ENCODE data around the gene DDX28.

- TF ChIP-seq CTCF (IDR thresholded peaks at IDR 0.05), result no peak
- TF ChIP-seq POLR2AphosphoS5 (IDR thresholded peaks at IDR 0.05), result no peak
- TF ChIP-seq POLR2A (IDR thresholded peaks at IDR 0.05; ENCODE audit: low read depth), result no peak
Measured at GRCh38 chr16:68019167-68019680, 3.8 kb downstream of the DDX28 start.

All from esophagus muscularis mucosa (tissue), 3 donors.